SU-DHL-6 (cell line): ENCODE measurements around the gene ABCG2.
"Not testable (repeated sequence)": the region's sequence is repeated elsewhere in the genome, so short reads cannot be mapped to it uniquely, and the experiment has no call there.

Experiments used
- H2AFZ ChIP-seq: fragments of 200-600 bp; sonication (generic); 2 replicates; pipeline ENCODE4 v1.6.1; 2014; ENCODE audit warnings: low read depth, mild to moderate bottlenecking, moderate library complexity, mixed read lengths, antibody characterized with exemption, low read length; ENCODE audit not compliant: severe bottlenecking
- H3F3A ChIP-seq: fragments of 200-600 bp; shearing (Covaris generic); 2 replicates; pipeline ENCODE4 v1.6.0; 2016; ENCODE audit warnings: antibody characterized with exemption, mild to moderate bottlenecking; ENCODE audit not compliant: insufficient read depth
- H3K27ac ChIP-seq: fragments of 200-600 bp; sonication (generic); 2 replicates; pipeline ENCODE4 v1.5.1; 2016; ENCODE audit warnings: low read depth, mild to moderate bottlenecking, low read length, moderate library complexity, mixed read lengths
- H3K27me3 ChIP-seq: fragments of 200-600 bp; sonication (generic), shearing (Covaris generic); 2 replicates; pipeline ENCODE4 v1.6.0; 2014; ENCODE audit warnings: mild to moderate bottlenecking, low read length
- H3K36me3 ChIP-seq: fragments of 200-600 bp; sonication (generic); 2 replicates; pipeline ENCODE4 v1.6.1; 2014; ENCODE audit warnings: mild to moderate bottlenecking, low read length, mixed read lengths
- H3K4me2 ChIP-seq: fragments of 300-600, 200-600 bp; shearing (Covaris generic), sonication (generic); 2 replicates; pipeline ENCODE4 v1.6.0; 2014; ENCODE audit warnings: low read length, low read depth, mild to moderate bottlenecking; ENCODE audit not compliant: poor library complexity, severe bottlenecking
- H3K4me3 ChIP-seq: fragments of 200-600 bp; sonication (generic); 2 replicates; pipeline ENCODE4 v1.5.1; 2014; ENCODE audit warnings: antibody characterized with exemption, low read length, mild to moderate bottlenecking, mixed read lengths; ENCODE audit not compliant: insufficient read depth, poor library complexity, severe bottlenecking
- H3K79me2 ChIP-seq: fragments of 200-600 bp; sonication (generic); 2 replicates; pipeline ENCODE4 v1.6.1; 2014; ENCODE audit warnings: mild to moderate bottlenecking, low read length, moderate library complexity; ENCODE audit not compliant: insufficient read depth
- H3K9ac ChIP-seq: fragments of 200-600 bp; sonication (generic); 2 replicates; pipeline ENCODE4 v1.7.0; 2014; ENCODE audit warnings: mild to moderate bottlenecking, low read length
- H3K9me2 ChIP-seq: fragments of 200-600 bp; sonication (generic); replicated peaks from 2 replicates; pipeline ENCODE4 v1.6.1; 2014; ENCODE audit warnings: low read length; ENCODE audit not compliant: insufficient read depth
- H3K9me3 ChIP-seq: fragments of 200-600 bp; sonication (generic); 2 replicates; pipeline ENCODE4 v1.6.1; 2014; ENCODE audit warnings: low read length, mixed read lengths; ENCODE audit not compliant: insufficient read depth
- H4K20me1 ChIP-seq: fragments of 200-600 bp; sonication (generic); 2 replicates; pipeline ENCODE4 v1.6.1; 2014; ENCODE audit warnings: low read depth, mild to moderate bottlenecking, antibody characterized with exemption, low read length, moderate library complexity, mixed read lengths
- CTCF ChIP-seq: fragments of 200-600 bp; sonication (generic); IDR thresholded peaks from one replicate; pipeline ENCODE4 v1.5.1; 2017; ENCODE audit warnings: antibody characterized with exemption, mild to moderate bottlenecking, low read length, moderate library complexity; ENCODE audit not compliant: insufficient read depth, poor library complexity, severe bottlenecking
- EZH2phosphoT487 ChIP-seq: fragments of 200-600 bp; sonication (generic), shearing (Covaris generic); conservative IDR thresholded peaks from 2 replicates; pipeline ENCODE4 v1.6.1; 2018; ENCODE audit warnings: mild to moderate bottlenecking, antibody characterized with exemption, low read length, moderate library complexity, mixed read lengths

Gene ABCG2

GRCh38 chr4:88158038-88158488 is 376 bp downstream of the ABCG2 start:
- no peaks in the 10 kb centered on the region for H3F3A ChIP-seq
- no peak overlapping the region for H3K4me3 ChIP-seq
- H3K27me3 ChIP-seq, result no peaks in the 10 kb centered on the region
- no peaks in the 10 kb centered on the region for H4K20me1 ChIP-seq
- no peaks in the 10 kb centered on the region for H3K79me2 ChIP-seq
- no peaks in the 10 kb centered on the region for H3K9me3 ChIP-seq
- TF ChIP-seq CTCF (no peak), EZH2phosphoT487 (no peak)
- H2AFZ ChIP-seq, result no peak overlapping the region
- H3K4me2 ChIP-seq, result no peak overlapping the region
- H3K36me3 ChIP-seq, result no peaks in the 10 kb centered on the region
- H3K9ac ChIP-seq, result no peak overlapping the region
- no peaks in the 10 kb centered on the region for H3K9me2 ChIP-seq
- no peak overlapping the region for H3K27ac ChIP-seq

DNA sequence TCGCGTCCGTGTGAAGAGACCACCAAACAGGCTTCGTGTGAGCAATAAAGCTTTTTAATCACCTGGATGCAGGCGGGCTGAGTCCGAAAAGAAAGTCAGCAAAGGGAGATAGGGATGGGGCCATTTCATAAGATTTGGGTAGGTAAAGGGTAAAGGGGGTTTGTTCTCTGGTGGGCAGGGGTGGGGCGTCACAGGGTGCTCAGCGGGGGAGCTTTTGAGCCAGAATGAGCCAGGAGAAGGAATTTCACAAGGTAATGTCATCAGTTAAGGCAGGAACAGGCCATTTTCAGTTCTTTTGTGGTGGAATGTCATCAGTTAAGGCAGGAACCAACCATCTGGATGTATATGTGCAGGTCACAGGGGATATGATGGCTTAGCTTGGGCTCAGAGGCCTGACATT is 6.1 kb downstream of the ABCG2 start:
- H3K36me3 ChIP-seq, H3K27me3 ChIP-seq, H2AFZ ChIP-seq, H3K27ac ChIP-seq, H3K9ac ChIP-seq, H3K9me2 ChIP-seq, H4K20me1 ChIP-seq, H3F3A ChIP-seq, H3K79me2 ChIP-seq, H3K9me3 ChIP-seq, H3K4me3 ChIP-seq, H3K4me2 ChIP-seq: not testable (repeated sequence)

- no peak overlapping the region for H3K4me2 ChIP-seq
- H3K4me3 ChIP-seq, result no peak overlapping the region
Measured at GRCh38 chr4:88148560-88148959, 9.9 kb downstream of the ABCG2 start.

GRCh38 chr4:88147799-88148217 is 10.6 kb downstream of the ABCG2 start:
- H3K36me3 ChIP-seq, result no peaks in the 10 kb centered on the region
- H3K4me2 ChIP-seq, result no peak overlapping the region
- H3K4me3 ChIP-seq, result no peak overlapping the region
- TF ChIP-seq EZH2phosphoT487 (no peak), CTCF (no peak)
- H3F3A ChIP-seq, result no peaks in the 10 kb centered on the region
- H2AFZ ChIP-seq, result no peak overlapping the region
- no peak overlapping the region for H3K9ac ChIP-seq
- H3K9me3 ChIP-seq, result no peaks in the 10 kb centered on the region
- no peaks in the 10 kb centered on the region for H3K9me2 ChIP-seq
- no peaks in the 10 kb centered on the region for H3K27me3 ChIP-seq
- H3K27ac ChIP-seq, result no peak overlapping the region
- H3K79me2 ChIP-seq, result no peaks in the 10 kb centered on the region
- H4K20me1 ChIP-seq, result no peaks in the 10 kb centered on the region

More at GRCh38 chr4:88148560-88148959, 9.9 kb downstream of the ABCG2 start:
- no peaks in the 10 kb centered on the region for H3K9me3 ChIP-seq
- no peaks in the 10 kb centered on the region for H3K27me3 ChIP-seq
- no peaks in the 10 kb centered on the region for H3K36me3 ChIP-seq
- no peak overlapping the region for H3K9ac ChIP-seq
- H3K9me2 ChIP-seq, result no peaks in the 10 kb centered on the region
- TF ChIP-seq EZH2phosphoT487 (no peak), CTCF (no peak)
- H3F3A ChIP-seq, result no peaks in the 10 kb centered on the region
- H4K20me1 ChIP-seq, result no peaks in the 10 kb centered on the region
- H2AFZ ChIP-seq, result no peak overlapping the region
- no peaks in the 10 kb centered on the region for H3K79me2 ChIP-seq
- no peak overlapping the region for H3K27ac ChIP-seq
